B cell (primary cell): Measurements from ENCODE around the gene ITGB3. TPM values are rescaled to one million over a fixed set of nuclear protein-coding genes. Genes with fewer than 3 reads are reported as not detected.
A peak's percentile ranks its signal among the peaks of the same experiment; 100 is the strongest.

Experiments used
- ATAC-seq: fragments of 200-7000 bp; cut with Tn5 transposase; one replicate; pipeline ENCODE4 v1.10.0; 2021; ENCODE audit warnings: low read depth, mild to moderate bottlenecking, moderate number of reproducible peaks, moderate library complexity
- CTCF ChIA-PET: fragments of 350-600 bp; sonication (Branson Sonifier 250); formaldehyde crosslinking; loops from one replicate; lab custom pipeline; 2021; ENCODE audit warnings: antibody characterized with exemption, inconsistent platforms; lab: Charles Lee
- POLR2A ChIA-PET: fragments of 350-600 bp; sonication (Branson Sonifier 250); formaldehyde crosslinking; loops from one replicate; lab custom pipeline; 2021; ENCODE audit warnings: antibody characterized with exemption; lab: Charles Lee
- DNase-seq: peaks from one replicate; pipeline ENCODE4 v3.0.0; 2013
- H2AFZ ChIP-seq: 2 replicates; pipeline ENCODE4 v1.6.1; 2012; ENCODE audit warnings: mild to moderate bottlenecking, low read depth, low read length; ENCODE audit not compliant: insufficient read depth, poor library complexity, severe bottlenecking
- H3K27ac ChIP-seq, 2 donors: 1 replicate in 1 of 2; 2 replicates in 1 of 2; pipeline ENCODE4 v1.5.1; 2012 to 2013; ENCODE audit warnings: low read length in 2 of 2, mild to moderate bottlenecking in 2 of 2, moderate library complexity in 1 of 2
- H3K27me3 ChIP-seq, 4 experiments: fragments of 200-600 bp in 1 of 4; sonication (generic) in 1 of 4; replicated peaks in 1 of 4; 1 replicate in 2 of 4; 2 replicates in 2 of 4; pipeline versions ENCODE4 v1.6.1 to v1.7.0; 2013 to 2016; ENCODE audit warnings: low read length in 3 of 4, mild to moderate bottlenecking in 2 of 4, mixed read lengths in 1 of 4, moderate library complexity in 1 of 4; ENCODE audit not compliant: insufficient read depth in 4 of 4, control insufficient read depth in 3 of 4; ENCODE audit errors: control extremely low read depth in 1 of 4
- H3K36me3 ChIP-seq, 2 experiments: replicated peaks in 1 of 2; 1 replicate in 1 of 2; 2 replicates in 1 of 2; pipeline versions ENCODE4 v1.6.1 to v1.7.1; 2013; ENCODE audit warnings: low read length in 1 of 2; ENCODE audit not compliant: insufficient read depth in 2 of 2, control insufficient read depth in 1 of 2; ENCODE audit errors: control extremely low read depth in 1 of 2, extremely low read depth in 1 of 2
- H3K4me1 ChIP-seq, 2 donors: fragments of 200-600 bp in 1 of 2; sonication (generic) in 1 of 2; 1 replicate in 1 of 2; 2 replicates in 1 of 2; pipeline versions ENCODE4 v1.5.1 to v1.6.1; 2013 to 2017; ENCODE audit warnings: low read length in 2 of 2; ENCODE audit not compliant: control insufficient read depth in 2 of 2, insufficient read depth in 2 of 2
- H3K4me2 ChIP-seq: replicated peaks from 2 replicates; pipeline ENCODE3; 2012; ENCODE audit warnings: mild to moderate bottlenecking, low read depth, low read length; ENCODE audit not compliant: poor library complexity, severe bottlenecking
- H3K4me3 ChIP-seq, 5 experiments: fragments of 200-600 bp in 1 of 5; sonication (generic) in 1 of 5; 1 replicate in 3 of 5; 2 replicates in 2 of 5; pipeline versions ENCODE4 v1.5.1 to v1.7.0; 2011 to 2016; ENCODE audit warnings: low read length in 4 of 5, mild to moderate bottlenecking in 4 of 5, low read depth in 2 of 5, control low read depth in 1 of 5, moderate library complexity in 1 of 5; ENCODE audit not compliant: insufficient read depth in 1 of 5; ENCODE audit errors: control extremely low read depth in 1 of 5, extremely low read depth in 1 of 5
- H3K79me2 ChIP-seq: fragments of 200-600 bp; sonication (generic); one replicate; pipeline ENCODE4 v1.6.0; 2016; ENCODE audit warnings: low read length; ENCODE audit not compliant: control insufficient read depth, insufficient read depth
- H3K9ac ChIP-seq: fragments of 200-600 bp; sonication (generic); 2 replicates; pipeline ENCODE4 v1.6.1; 2017; ENCODE audit warnings: mild to moderate bottlenecking, low read length, moderate library complexity
- H3K9me3 ChIP-seq, 3 donors: one replicate each; pipeline versions ENCODE4 v1.6.1 to v1.7.1; 2013; ENCODE audit warnings: low read length in 2 of 3; ENCODE audit not compliant: control insufficient read depth in 2 of 3, insufficient read depth in 1 of 3; ENCODE audit errors: control extremely low read depth in 1 of 3
- H4K20me1 ChIP-seq: 2 replicates; pipeline ENCODE4 v1.6.0; 2012; ENCODE audit warnings: mild to moderate bottlenecking, low read length; ENCODE audit not compliant: insufficient read depth, control insufficient read depth, poor library complexity, severe bottlenecking
- H3K27ac Mint-ChIP-seq: one replicate; pipeline ENCODE4 v1.8.0; 2021; ENCODE audit warnings: mixed read lengths
- H3K27me3 Mint-ChIP-seq: one replicate; pipeline ENCODE4 v1.8.0; 2021; ENCODE audit warnings: mixed read lengths
- H3K4me1 Mint-ChIP-seq: one replicate; pipeline ENCODE4 v1.8.0; 2021; ENCODE audit warnings: mixed read lengths
- H3K4me3 Mint-ChIP-seq: one replicate; pipeline ENCODE4 v1.8.0; 2021; ENCODE audit warnings: mixed read lengths
- H3K9me3 Mint-ChIP-seq: one replicate; pipeline ENCODE4 v1.8.0; 2022; ENCODE audit warnings: mixed read lengths; ENCODE audit not compliant: insufficient read depth
- CTCF ChIP-seq: fragments of 200-600 bp; IDR thresholded peaks from one replicate; pipeline ENCODE4 v1.8.0; 2022; ENCODE audit warnings: antibody characterized with exemption, mild to moderate bottlenecking
- EZH2 ChIP-seq: IDR thresholded peaks from 2 replicates; pipeline ENCODE4 v1.6.1; 2012; ENCODE audit warnings: borderline replicate concordance, low read depth, mild to moderate bottlenecking, moderate library complexity, low read length; ENCODE audit not compliant: insufficient read depth, poor library complexity, severe bottlenecking
- WGBS: methylation state at CpG from one replicate; pipeline ENCODE4 v1.1.5; 2013; ENCODE audit warnings: missing lambda C conversion rate; ENCODE audit not compliant: insufficient coverage; 5-methylcytosine and 5-hydroxymethylcytosine counted together
- intact Hi-C: fragments of 100-400 bp; cut with micrococcal nuclease; formaldehyde crosslinking; loops from one replicate; pipeline ENCODE4 v1.10.0; 2022
- polyA plus RNA-seq: library from polyadenylated mRNA; depleted of rRNA; stranded (reverse); fragments of >200 nt; gene quantifications from 2 replicates; pipeline ENCODE4 v1.2.3, GENCODE V29; 2012
- total RNA-seq, 2 donors: library from RNA; stranded (reverse); fragments of 120-200 nt in 1 of 2; gene quantifications; 1 replicate in 1 of 2; 2 replicates in 1 of 2; pipeline versions ENCODE4 v1.2.3 to v1.2.4, GENCODE V29; 2013 to 2022

ITGB3 gene
- total and polyA plus RNA-seq, 2 donors (not counting 1 experiment from before 2014, with no cell fraction given): 0.07 to 11.4 TPM

GRCh38 chr17:47264166-47264565, 10.5 kb downstream of the ITGB3 start:
- H3K27ac ChIP-seq: no peak overlapping the region
- H4K20me1 ChIP-seq: no peaks in the 10 kb centered on the region
- Mint-ChIP-seq H3K9me3 (no peaks in the 10 kb centered on the region), H3K4me1 (peaks cover 22% of the 10 kb centered on the region), H3K27ac (no peak overlapping the region), H3K27me3 (no peaks in the 10 kb centered on the region), H3K4me3 (no peak overlapping the region)
- no peaks in the 10 kb centered on the region for H3K27me3 ChIP-seq
- CTCF ChIA-PET: no interaction called here
- H3K4me3 ChIP-seq: no peak overlapping the region
- H3K36me3 ChIP-seq: no peaks in the 10 kb centered on the region
- H3K9me3 ChIP-seq: peaks cover 0 to 8% (median 2%) of the 10 kb centered on the region in 3 donors
- intact Hi-C loops: no loop called here
- no peak overlapping the region for H2AFZ ChIP-seq
- no peak overlapping the region for H3K9ac ChIP-seq
- no CpG with 5 or more reads among the region's 2 CpGs for WGBS
- no peaks in the 10 kb centered on the region for H3K79me2 ChIP-seq
- DNase-seq: no peak
- no peak overlapping the region for H3K4me2 ChIP-seq
- POLR2A ChIA-PET: no interaction called here
- TF ChIP-seq EZH2: no peak
- no peak for TF ChIP-seq CTCF
- H3K4me1 ChIP-seq: no peaks in the 10 kb centered on the region
- ATAC-seq: no peak

- peaks cover 24% of the 10 kb centered on the region for H3K4me1 Mint-ChIP-seq
- TF ChIP-seq EZH2 (no peak), CTCF (no peak)
Measured at GRCh38 chr17:47265983-47266541, 12.4 kb downstream of the ITGB3 start.

More at GRCh38 chr17:47265983-47266541, 12.4 kb downstream of the ITGB3 start:
- WGBS: 100% methylated on average over 2 of the region's 2 CpGs
- no peaks in the 10 kb centered on the region for H3K79me2 ChIP-seq
- intact Hi-C loops: loop anchor here (1.0 kb wide), 1 partner anchor 20 kb away; no protein-coding TSS in a partner anchor
- Mint-ChIP-seq H3K9me3 (peaks cover 8% of the 10 kb centered on the region), H3K27me3 (no peaks in the 10 kb centered on the region), H3K27ac (no peak overlapping the region), H3K4me3 (peak overlapping the region; percentile 48)
- no peaks in the 10 kb centered on the region for H4K20me1 ChIP-seq
- no peaks in the 10 kb centered on the region for H3K27me3 ChIP-seq
- H3K36me3 ChIP-seq: no peaks in the 10 kb centered on the region
- no peak overlapping the region for H2AFZ ChIP-seq
- no peak for DNase-seq
- no peak overlapping the region for H3K4me3 ChIP-seq
- no peak overlapping the region for H3K4me2 ChIP-seq
- POLR2A ChIA-PET: no interaction called here
- H3K9me3 ChIP-seq: peaks cover 0 to 8% (median 2%) of the 10 kb centered on the region in 3 donors
- ATAC-seq: peak; percentile 89
- no peak overlapping the region for H3K27ac ChIP-seq
- CTCF ChIA-PET: no interaction called here
- H3K9ac ChIP-seq: no peak overlapping the region
- peaks cover 0 to 5% of the 10 kb centered on the region in 2 donors for H3K4me1 ChIP-seq
